ENCODE data around the gene FBXL15.
A peak's percentile ranks its signal among the peaks of the same experiment; 100 is the strongest.

Gene FBXL15, protein sequence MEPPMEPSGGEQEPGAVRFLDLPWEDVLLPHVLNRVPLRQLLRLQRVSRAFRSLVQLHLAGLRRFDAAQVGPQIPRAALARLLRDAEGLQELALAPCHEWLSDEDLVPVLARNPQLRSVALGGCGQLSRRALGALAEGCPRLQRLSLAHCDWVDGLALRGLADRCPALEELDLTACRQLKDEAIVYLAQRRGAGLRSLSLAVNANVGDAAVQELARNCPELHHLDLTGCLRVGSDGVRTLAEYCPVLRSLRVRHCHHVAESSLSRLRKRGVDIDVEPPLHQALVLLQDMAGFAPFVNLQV

DNA sequence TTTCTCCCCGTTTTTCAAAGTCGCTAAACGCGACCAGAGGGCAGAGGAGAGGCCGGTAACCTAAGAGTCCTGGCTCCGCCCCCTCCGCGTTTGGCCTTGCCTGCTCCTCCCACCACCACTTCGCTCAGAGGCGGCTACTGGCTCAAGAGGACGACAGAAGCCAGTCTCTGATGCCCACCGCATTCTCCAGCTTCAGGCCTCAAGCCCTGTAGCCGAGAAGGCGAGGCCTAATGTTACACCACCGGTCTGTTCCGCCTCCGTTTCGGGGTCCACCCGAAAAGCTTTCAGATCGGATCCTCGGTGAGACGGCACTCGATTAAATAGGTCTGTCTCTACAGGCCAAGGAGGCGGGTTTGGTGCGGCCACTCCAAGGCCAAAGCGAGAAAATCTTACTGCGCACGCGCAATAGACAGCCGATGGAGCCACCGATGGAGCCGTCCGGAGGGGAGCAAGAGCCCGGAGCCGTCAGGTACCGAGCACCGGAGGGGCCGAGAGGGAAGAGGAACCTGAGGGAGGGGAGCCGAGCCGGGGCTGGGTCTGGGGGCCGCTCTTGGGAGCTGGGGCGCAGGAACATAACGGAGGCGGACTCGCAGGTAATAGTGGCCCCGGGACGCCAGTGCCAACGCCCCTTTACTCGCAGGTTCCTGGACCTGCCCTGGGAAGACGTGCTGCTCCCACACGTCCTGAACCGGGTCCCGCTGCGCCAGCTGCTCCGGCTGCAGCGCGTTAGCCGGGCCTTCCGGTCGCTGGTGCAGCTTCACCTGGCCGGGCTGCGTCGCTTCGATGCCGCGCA is at the start of gene FBXL15:
TSS of gene FBXL15 (plus strand) at position 123 of the 793 bp plus-strand sequence. CDS start at position 417, 294 bp downstream.
- DNase-seq (ENCODE audit: low read depth in 1 of 2, low spot score in 1 of 2) = peak; percentile 91

DNA sequence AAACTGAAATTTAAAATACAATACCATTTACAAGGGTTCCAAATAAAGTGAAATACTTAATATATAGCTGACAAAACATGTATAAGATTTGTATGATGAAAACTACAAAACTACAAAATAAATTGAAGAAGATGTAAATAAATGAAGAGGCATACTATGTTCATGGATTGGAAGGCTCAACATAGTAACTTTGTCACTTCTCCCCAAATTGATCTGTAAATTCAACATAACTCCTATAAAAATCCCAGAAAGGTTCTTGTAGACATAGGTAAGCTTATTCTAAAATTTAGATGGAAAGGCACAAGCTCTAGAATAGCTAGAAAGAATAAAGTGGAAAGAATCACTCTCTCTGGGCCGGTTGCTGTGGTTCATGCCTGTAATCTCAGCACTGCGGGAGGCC is 49.3 kb upstream of the FBXL15 start:
- DNase-seq (ENCODE audit: low read depth in 1 of 2, low spot score in 1 of 2) = no peak

GRCh38 chr10:102375250-102375649 is 45.4 kb upstream of the FBXL15 start:
- DNase-seq (ENCODE audit: low read depth in 1 of 2, low spot score in 1 of 2) = no peak

- DNase-seq (ENCODE audit: low read depth in 1 of 2, low spot score in 1 of 2) = no peak
These were observed 44.8 kb upstream of the FBXL15 start for GRCh38 chr10:102375867-102376266.

GRCh38 chr10:102376901-102377300 is 43.7 kb upstream of the FBXL15 start:
- DNase-seq (ENCODE audit: low read depth in 1 of 2, low spot score in 1 of 2) = no peak

- DNase-seq (ENCODE audit: low read depth in 1 of 2, low spot score in 1 of 2) = no peak
These were observed 41.3 kb upstream of the FBXL15 start for GRCh38 chr10:102379383-102379782.

DNA sequence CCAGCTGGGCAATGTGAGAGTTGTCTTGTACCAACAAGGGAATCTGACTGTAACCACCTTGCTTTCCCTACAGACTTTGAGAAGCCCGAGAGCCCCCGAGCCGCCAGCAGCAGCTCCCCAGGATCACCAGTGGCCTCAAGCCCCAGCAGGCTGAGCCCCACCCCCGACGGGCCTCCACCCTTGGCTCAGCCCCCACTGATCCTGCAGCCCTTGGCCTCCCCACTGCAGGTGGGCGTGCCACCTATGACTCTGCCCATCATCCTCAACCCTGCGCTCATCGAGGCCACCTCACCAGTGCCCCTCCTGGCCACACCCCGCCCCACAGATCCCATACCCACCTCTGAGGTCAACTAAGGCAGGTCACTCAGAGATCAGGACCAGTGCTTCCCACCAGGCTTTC is 38.7 kb upstream of the FBXL15 start:
- no peak for DNase-seq (ENCODE audit: low read depth in 1 of 2, low spot score in 1 of 2)

DNA sequence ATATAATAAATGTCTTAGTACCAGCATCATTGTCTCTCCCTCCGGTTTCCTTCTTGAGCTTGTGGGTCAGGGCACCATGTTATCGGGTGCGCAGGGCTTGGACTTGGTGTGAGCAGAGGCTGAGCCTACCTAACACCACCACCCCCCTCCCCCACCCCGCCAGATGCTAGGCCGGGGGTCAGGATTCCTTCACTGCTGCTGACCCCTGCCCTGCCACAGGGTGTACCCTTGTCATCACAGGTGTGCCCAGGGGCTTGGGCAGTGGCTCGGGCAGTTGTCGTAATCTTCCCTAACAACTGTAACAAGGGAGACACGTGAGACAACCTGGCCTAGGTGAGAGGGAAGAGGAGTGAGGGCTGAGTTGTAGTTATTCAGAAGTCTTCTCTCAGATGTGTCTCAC is 37.8 kb upstream of the FBXL15 start:
- DNase-seq (ENCODE audit: low read depth in 1 of 2, low spot score in 1 of 2) = no peak

- no peak for DNase-seq (ENCODE audit: low read depth in 1 of 2, low spot score in 1 of 2)
These were observed 36.6 kb upstream of the FBXL15 start for GRCh38 chr10:102384053-102384452.

DNA sequence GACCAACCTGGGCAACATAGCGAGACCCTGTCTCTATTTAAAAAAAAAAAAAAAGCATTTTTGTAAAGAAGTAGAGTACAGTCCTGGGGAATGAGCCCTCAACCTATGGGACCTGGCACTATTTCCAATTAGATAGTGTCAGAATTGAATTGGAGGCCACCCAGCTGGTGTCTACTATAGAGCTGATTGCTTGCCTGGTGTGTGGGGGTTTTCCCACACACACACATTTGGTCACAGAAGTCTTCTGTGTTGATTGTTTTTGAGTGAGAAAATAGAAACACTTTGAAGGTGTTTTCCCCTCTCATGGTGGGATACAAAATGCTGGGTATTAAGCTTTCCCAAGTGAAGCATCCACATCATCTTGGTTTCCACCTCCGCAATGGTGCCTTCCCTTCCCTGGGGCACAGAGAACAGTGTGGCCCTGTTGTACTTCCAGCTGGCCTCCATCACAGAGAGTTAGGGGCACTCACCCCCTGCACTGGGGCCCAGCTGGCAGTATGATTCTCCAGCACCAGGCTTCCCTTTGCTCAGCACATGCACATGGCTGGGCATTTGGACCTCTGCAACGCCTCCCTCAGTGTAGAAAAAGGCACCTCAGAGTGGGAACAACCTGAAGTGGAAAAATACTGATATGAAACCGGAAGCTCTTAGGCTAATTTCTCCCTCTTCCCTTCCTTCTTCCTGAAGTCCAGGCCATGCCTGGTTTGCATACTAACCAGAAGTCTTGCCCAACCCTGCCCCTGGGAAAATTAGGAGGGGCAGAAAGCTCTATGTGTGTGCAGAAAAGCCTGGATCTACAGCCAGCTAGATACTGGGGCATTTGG is 35.8 kb upstream of the FBXL15 start:
- no peak for DNase-seq (ENCODE audit: low read depth in 1 of 2, low spot score in 1 of 2)

DNA sequence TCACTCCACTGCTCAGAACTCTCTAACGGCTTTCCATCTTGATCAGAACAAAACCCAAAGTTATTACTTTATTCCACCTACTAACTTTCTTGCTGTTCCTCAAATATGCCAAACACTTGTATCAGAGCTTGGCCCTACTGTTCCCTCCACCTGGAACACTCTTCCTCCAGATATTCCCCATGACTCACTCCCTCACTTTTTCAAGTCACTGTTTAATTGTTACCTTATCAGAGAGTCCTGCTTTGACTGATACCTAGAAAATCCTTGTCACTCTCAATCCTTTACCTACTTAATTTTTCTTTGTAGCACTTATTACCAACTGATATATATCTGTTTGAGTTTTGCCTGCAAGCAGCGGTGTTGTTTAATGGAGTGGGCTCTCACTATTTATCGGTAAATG is 30.7 kb upstream of the FBXL15 start:
- no peak for DNase-seq (ENCODE audit: low read depth in 1 of 2, low spot score in 1 of 2)

DNA sequence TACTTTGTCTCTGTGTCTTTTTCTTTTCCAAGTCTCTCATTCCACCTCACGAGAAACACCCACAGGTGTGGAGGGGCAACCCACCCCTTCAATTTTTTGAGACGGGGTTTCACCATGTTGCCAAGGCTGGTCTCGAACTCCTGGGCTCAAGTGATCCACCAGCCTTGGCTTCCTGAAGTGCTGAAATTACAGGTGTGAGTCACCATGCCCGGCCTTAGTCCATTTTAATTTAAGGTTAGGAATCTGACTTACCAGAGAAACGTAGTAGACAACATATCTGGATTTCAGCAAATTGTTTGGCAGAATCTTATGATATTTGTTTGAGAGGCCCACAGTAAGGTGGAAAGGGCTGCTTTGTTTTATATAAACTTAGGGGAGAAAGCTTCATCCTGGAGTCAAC is 28.3 kb upstream of the FBXL15 start:
- DNase-seq (ENCODE audit: low read depth in 1 of 2, low spot score in 1 of 2) = no peak

GRCh38 chr10:102393411-102394078 is 27.1 kb upstream of the FBXL15 start:
- DNase-seq (ENCODE audit: low read depth in 1 of 2, low spot score in 1 of 2) = no peak

- DNase-seq (ENCODE audit: low read depth in 1 of 2, low spot score in 1 of 2) = peak; percentile 96 to 99
These were observed 26.4 kb upstream of the FBXL15 start for GRCh38 chr10:102394079-102394800.

DNA sequence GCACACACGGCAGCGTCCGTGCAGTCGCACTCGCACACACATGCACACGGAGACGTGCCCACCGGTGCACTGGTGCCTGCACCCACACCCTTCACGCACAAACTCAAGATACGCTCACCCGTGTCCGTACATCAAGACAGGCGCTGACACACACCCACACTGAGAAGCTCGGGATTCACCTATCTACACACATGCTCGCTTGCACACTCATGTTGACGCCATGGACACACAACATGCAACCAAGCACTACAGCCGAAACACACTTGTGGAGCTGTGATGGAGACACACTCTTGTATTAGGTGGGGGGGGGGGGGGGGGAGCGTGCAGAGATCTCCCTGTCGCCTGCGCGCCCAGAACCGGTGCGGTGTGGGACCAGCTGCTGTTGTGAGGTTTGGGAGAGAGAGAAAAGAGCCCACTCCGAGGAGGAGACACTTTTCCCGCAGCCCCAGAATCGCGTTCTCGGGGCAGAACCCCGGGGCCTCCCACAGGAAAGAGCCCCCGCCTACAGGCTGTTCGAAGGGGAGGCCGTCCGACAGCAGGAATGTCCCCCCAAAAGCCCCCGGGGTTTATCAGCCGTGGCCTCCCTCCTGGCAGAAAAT is 25.7 kb upstream of the FBXL15 start:
- DNase-seq (ENCODE audit: low read depth in 1 of 2, low spot score in 1 of 2) = peak in 1 of 2 donors; percentile 63

DNA sequence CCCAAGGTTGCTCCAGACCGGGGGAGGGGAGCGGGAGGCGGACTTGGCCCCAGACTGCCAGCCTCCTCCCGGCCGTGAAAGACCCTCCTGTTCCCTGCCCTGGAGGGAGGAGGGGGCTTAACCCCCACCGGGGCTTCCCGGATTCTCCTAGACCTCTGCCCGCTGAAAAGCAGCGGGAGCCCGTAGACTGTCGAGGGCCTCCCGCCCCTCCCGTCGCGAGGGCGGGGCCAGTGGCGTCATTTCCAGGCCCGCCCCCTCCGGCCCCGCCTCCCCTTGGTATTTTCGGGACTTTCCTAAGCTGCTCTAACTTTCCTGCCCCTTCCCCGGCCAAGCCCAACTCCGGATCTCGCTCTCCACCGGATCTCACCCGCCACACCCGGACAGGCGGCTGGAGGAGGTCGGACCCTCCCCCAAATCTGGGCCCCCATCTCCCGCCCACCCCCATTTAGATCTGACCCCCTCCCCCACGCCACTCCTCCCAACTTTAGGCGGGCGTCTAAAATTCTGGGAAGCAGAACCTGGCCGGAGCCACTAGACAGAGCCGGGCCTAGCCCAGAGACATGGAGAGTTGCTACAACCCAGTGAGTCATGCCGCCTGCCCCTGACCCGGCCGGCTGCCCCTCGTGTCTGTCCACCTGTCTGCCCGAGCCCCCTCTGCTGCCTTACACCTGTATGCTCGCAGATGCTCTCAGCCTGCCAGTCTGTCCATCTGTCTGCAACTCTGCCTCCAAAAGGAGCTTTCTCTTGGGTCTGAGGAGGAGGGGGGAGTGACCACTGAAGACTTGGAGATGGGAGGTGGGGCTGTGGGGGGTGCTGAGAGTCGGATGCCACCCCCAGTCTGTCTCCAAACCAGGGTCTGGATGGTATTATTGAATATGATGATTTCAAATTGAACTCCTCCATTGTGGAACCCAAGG is 25.0 kb upstream of the FBXL15 start, which contains the start of gene NFKB2:
TSS of gene NFKB2 (plus strand) at position 306 of the 917 bp plus-strand sequence. CDS start at position 561, 255 bp downstream.
- peak; percentile 80 to 88 for DNase-seq (ENCODE audit: low read depth in 1 of 2, low spot score in 1 of 2)

GRCh38 chr10:102396317-102396650 is 24.4 kb upstream of the FBXL15 start:
- DNase-seq (ENCODE audit: low read depth in 1 of 2, low spot score in 1 of 2) = no peak

DNA sequence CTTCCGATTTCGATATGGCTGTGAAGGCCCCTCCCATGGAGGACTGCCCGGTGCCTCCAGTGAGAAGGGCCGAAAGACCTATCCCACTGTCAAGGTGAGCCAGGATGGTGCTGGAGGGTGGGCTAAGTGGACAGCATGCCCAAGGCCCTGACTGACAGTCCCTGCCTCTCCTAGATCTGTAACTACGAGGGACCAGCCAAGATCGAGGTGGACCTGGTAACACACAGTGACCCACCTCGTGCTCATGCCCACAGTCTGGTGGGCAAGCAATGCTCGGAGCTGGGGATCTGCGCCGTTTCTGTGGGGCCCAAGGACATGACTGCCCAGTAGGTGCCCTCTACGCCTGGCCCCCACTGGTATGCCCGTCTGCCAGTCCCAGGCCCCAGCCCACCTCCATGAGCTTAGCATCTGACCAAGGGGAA is 23.9 kb upstream of the FBXL15 start:
- no peak for DNase-seq (ENCODE audit: low read depth in 1 of 2, low spot score in 1 of 2)
